Measurements from ENCODE around the gene UBAP2L.

DNA sequence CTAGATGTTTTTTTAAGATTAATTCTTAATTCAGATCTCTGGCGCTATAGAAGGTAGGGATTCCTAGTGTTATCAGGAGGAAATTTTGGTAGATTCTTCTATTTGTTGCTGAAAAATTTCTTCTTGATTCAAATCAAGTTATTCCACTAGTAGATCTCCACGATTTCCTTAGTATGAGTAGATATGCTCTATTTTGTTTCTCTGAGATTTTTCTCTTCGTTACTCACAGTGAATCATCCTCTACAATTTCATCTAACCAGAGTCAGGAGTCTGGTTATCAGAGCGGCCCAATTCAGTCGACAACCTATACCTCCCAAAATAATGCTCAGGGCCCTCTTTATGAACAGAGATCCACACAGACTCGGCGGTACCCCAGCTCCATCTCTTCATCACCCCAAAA is 32.9 kb downstream of the UBAP2L start:
- no peak for TF ChIP-seq CTCF (conservative IDR thresholded peaks at IDR 0.05; ENCODE audit: low read length)
- no peak for TF ChIP-seq EZH2phosphoT487 (IDR thresholded peaks at IDR 0.05; ENCODE audit: borderline replicate concordance)
